H9 (cell line): Measurements from ENCODE around the gene SLC44A2. TPM values are rescaled to one million over a fixed set of nuclear protein-coding genes. Genes with fewer than 3 reads are reported as not detected.

Experiments
- DNase-seq: peaks from one replicate; pipeline ENCODE4 v3.0.0-alpha.2; 2017
- H2AFZ ChIP-seq: one replicate; pipeline ENCODE4 v1.6.1; 2013; ENCODE audit warnings: mild to moderate bottlenecking, low read length, control low read depth, moderate library complexity
- H2AK5ac ChIP-seq: 2 replicates; pipeline ENCODE4 v1.6.1; 2013; ENCODE audit warnings: low read length, control low read depth, mixed read lengths; ENCODE audit not compliant: insufficient read length
- H2BK120ac ChIP-seq: one replicate; pipeline ENCODE4 v1.6.1; 2013; ENCODE audit warnings: low read depth, mild to moderate bottlenecking, low read length, control low read depth, inconsistent platforms; ENCODE audit not compliant: poor library complexity, severe bottlenecking
- H2BK12ac ChIP-seq: 2 replicates; pipeline ENCODE4 v1.6.1; 2013; ENCODE audit warnings: low read length, control low read depth, mixed read lengths, low read depth; ENCODE audit not compliant: insufficient read length
- H2BK15ac ChIP-seq: 2 replicates; pipeline ENCODE4 v1.6.1; 2013; ENCODE audit warnings: low read depth, low read length, control low read depth
- H2BK20ac ChIP-seq: one replicate; pipeline ENCODE4 v1.6.1; 2013; ENCODE audit warnings: low read depth, mild to moderate bottlenecking, low read length, control low read depth, inconsistent platforms; ENCODE audit not compliant: poor library complexity, severe bottlenecking
- H2BK5ac ChIP-seq: 2 replicates; pipeline ENCODE4 v1.6.1; 2013; ENCODE audit warnings: low read length, control low read depth, mixed read lengths; ENCODE audit not compliant: insufficient read length
- H3K14ac ChIP-seq: 2 replicates; pipeline ENCODE4 v1.6.1; 2013; ENCODE audit warnings: low read length, control low read depth; ENCODE audit not compliant: insufficient read depth
- H3K18ac ChIP-seq: 2 replicates; pipeline ENCODE4 v1.6.1; 2013; ENCODE audit warnings: low read depth, mild to moderate bottlenecking, mixed read lengths, low read length, control low read depth; ENCODE audit not compliant: insufficient read length
- H3K23ac ChIP-seq: 2 replicates; pipeline ENCODE4 v1.6.1; 2013; ENCODE audit warnings: low read length, control low read depth, mixed read lengths, low read depth; ENCODE audit not compliant: insufficient read length
- H3K23me2 ChIP-seq: 2 replicates; pipeline ENCODE4 v1.6.1; 2013; ENCODE audit warnings: low read depth, mild to moderate bottlenecking, mixed read lengths, low read length, control low read depth; ENCODE audit not compliant: insufficient read length, poor library complexity, severe bottlenecking
- H3K27ac ChIP-seq: 2 replicates; pipeline ENCODE4 v1.5.1; 2013; ENCODE audit warnings: low read length, control low read depth, mixed read lengths, low read depth; ENCODE audit not compliant: insufficient read length
- H3K27me3 ChIP-seq: 2 replicates; pipeline ENCODE4 v1.6.1; 2013; ENCODE audit warnings: low read length, control low read depth, inconsistent platforms; ENCODE audit not compliant: insufficient read depth
- H3K4ac ChIP-seq: 2 replicates; pipeline ENCODE4 v1.6.1; 2013; ENCODE audit warnings: low read depth, mild to moderate bottlenecking, control low read depth, inconsistent platforms, low read length, moderate library complexity
- H3K4me1 ChIP-seq: 2 replicates; pipeline ENCODE4 v1.6.1; 2013; ENCODE audit warnings: low read length, control low read depth, inconsistent platforms; ENCODE audit not compliant: insufficient read depth
- H3K4me2 ChIP-seq: 2 replicates; pipeline ENCODE4 v1.6.1; 2013; ENCODE audit warnings: low read length, control low read depth, mixed read lengths; ENCODE audit not compliant: insufficient read length, insufficient read depth
- H3K56ac ChIP-seq: 2 replicates; pipeline ENCODE4 v1.6.1; 2013; ENCODE audit warnings: low read depth, mild to moderate bottlenecking, mixed read lengths, low read length, control low read depth; ENCODE audit not compliant: insufficient read length
- H3K79me1 ChIP-seq: 2 replicates; pipeline ENCODE4 v1.6.1; 2013; ENCODE audit warnings: low read depth, mild to moderate bottlenecking, moderate library complexity, low read length, control low read depth, inconsistent platforms; ENCODE audit not compliant: insufficient read depth, poor library complexity, severe bottlenecking
- H3K79me2 ChIP-seq: 2 replicates; pipeline ENCODE4 v1.6.1; 2013; ENCODE audit warnings: low read length, control low read depth, inconsistent platforms; ENCODE audit not compliant: insufficient read depth
- H3K9ac ChIP-seq: 2 replicates; pipeline ENCODE4 v1.6.1; 2013; ENCODE audit warnings: low read length, control low read depth, mixed read lengths; ENCODE audit not compliant: insufficient read length; ENCODE audit errors: extremely low read depth
- H3K9me3 ChIP-seq: one replicate; pipeline ENCODE4 v1.6.1; 2013; ENCODE audit warnings: low read depth, low read length, inconsistent platforms; ENCODE audit not compliant: control insufficient read depth
- H3T11ph ChIP-seq: one replicate; pipeline ENCODE4 v1.6.1; 2013; ENCODE audit warnings: mild to moderate bottlenecking, low read length, control low read depth, inconsistent platforms
- H4K20me1 ChIP-seq: one replicate; pipeline ENCODE4 v1.6.1; 2013; ENCODE audit not compliant: control insufficient read depth, insufficient read length, insufficient read depth
- H4K5ac ChIP-seq: 2 replicates; pipeline ENCODE4 v1.6.1; 2013; ENCODE audit warnings: low read depth, mild to moderate bottlenecking, mixed read lengths, low read length, control low read depth; ENCODE audit not compliant: insufficient read length
- H4K8ac ChIP-seq: replicated peaks from 2 replicates; pipeline ENCODE4 v1.6.1; 2013; ENCODE audit warnings: low read length, control low read depth, mixed read lengths, low read depth; ENCODE audit not compliant: insufficient read length
- H4K91ac ChIP-seq: 2 replicates; pipeline ENCODE4 v1.6.1; 2013; ENCODE audit warnings: low read depth, mild to moderate bottlenecking, moderate library complexity, mixed read lengths, low read length, control low read depth; ENCODE audit not compliant: insufficient read length
- H3K27ac Mint-ChIP-seq, 3 experiments: 2 replicates in 2 of 3; 3 replicates in 1 of 3; pipeline ENCODE4 v1.8.0; 2020 to 2021; ENCODE audit warnings: mixed read lengths in 3 of 3, mild to moderate bottlenecking in 1 of 3, moderate library complexity in 1 of 3
- H3K27me3 Mint-ChIP-seq: 2 replicates; pipeline ENCODE4 v1.8.0; 2021; ENCODE audit warnings: low read depth, mild to moderate bottlenecking, moderate library complexity, mixed read lengths
- H3K36me3 Mint-ChIP-seq, 3 experiments: 2 replicates in 2 of 3; 3 replicates in 1 of 3; pipeline ENCODE4 v1.8.0; 2020 to 2021; ENCODE audit warnings: low read depth in 3 of 3, mixed read lengths in 3 of 3; ENCODE audit not compliant: insufficient read depth in 1 of 3
- H3K4me1 Mint-ChIP-seq, 2 experiments: 2 replicates each; pipeline ENCODE4 v1.8.0; 2020; ENCODE audit warnings: mixed read lengths in 2 of 2
- H3K4me3 Mint-ChIP-seq, 2 experiments: 2 replicates in 1 of 2; 3 replicates in 1 of 2; pipeline ENCODE4 v1.8.0; 2020 to 2021; ENCODE audit warnings: mild to moderate bottlenecking in 2 of 2, mixed read lengths in 2 of 2, moderate library complexity in 1 of 2
- H3K9me3 Mint-ChIP-seq, 2 experiments: 2 replicates in 1 of 2; 3 replicates in 1 of 2; pipeline ENCODE4 v1.8.0; 2020; ENCODE audit warnings: mild to moderate bottlenecking in 2 of 2, mixed read lengths in 2 of 2, moderate library complexity in 1 of 2
- WGBS: extraction: QIAGEN DNeasy Blood & Tissue Kit; methylation state at CpG from one replicate; pipeline ENCODE4 v1.1.7; 2013; ENCODE audit warnings: missing lambda C conversion rate, low lambda C conversion rate, mixed read lengths; ENCODE audit not compliant: insufficient read length; ENCODE audit errors: extremely low coverage; 5-methylcytosine and 5-hydroxymethylcytosine counted together
- total RNA-seq: library from RNA; stranded (reverse); gene quantifications from 2 replicates; pipeline ENCODE4 v1.2.1, GENCODE V29; 2021
- TF ChIP-seq, protein P1 (sequence below): fragments of 200-600 bp; sonication (generic); conservative IDR thresholded peaks from 3 replicates; pipeline ENCODE4 v1.8.0; 2021; ENCODE audit warnings: antibody characterized with exemption, mild to moderate bottlenecking

The SLC44A2 gene
- total RNA-seq, 1 experiment from 2014 or later: 121 TPM

DNA sequence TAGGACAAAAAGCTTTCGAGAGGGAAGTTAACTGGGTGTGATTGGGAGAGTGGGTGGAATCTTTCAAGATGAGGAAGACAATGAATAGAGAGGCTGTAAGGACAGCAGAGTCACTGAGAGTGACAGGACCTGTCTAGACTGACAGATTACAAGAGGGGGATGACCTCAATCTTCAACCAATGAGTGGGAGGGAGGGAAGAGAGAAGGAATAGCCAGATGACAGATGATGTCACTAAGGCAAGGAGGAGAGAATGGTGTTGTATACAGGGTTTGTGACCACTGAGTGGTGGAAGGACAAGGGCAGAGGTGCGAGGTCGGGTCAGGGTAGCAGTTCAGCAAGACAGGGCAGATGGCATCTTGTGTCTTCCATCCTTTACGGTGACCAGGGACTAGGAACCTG lies 23.0 kb downstream of the SLC44A2 start:
- Histone ChIP-seq H3K4me1 (no peaks in the 10 kb centered on the region), H3K27ac (no peak overlapping the region), H4K20me1 (no peaks in the 10 kb centered on the region), H2BK12ac (no peak overlapping the region), H2AK5ac (no peak overlapping the region), H3K9ac (no peak overlapping the region), H3K79me1 (no peaks in the 10 kb centered on the region), H3K23me2 (no peaks in the 10 kb centered on the region), H2BK120ac (no peak overlapping the region), H3T11ph (no peak overlapping the region), H3K14ac (no peak overlapping the region), H4K8ac (no peak overlapping the region), H4K91ac (no peak overlapping the region), H3K23ac (no peak overlapping the region), H3K4me2 (no peak overlapping the region), H3K4ac (no peak overlapping the region), H3K9me3 (no peaks in the 10 kb centered on the region), H2BK5ac (no peak overlapping the region), H2BK15ac (no peak overlapping the region), H4K5ac (no peak overlapping the region), H3K18ac (no peak overlapping the region), H3K79me2 (peaks cover 2% of the 10 kb centered on the region; the same call in 1 of the 2 replicates), H2AFZ (no peak overlapping the region), H3K56ac (no peak overlapping the region), H2BK20ac (no peak overlapping the region), H3K27me3 (no peaks in the 10 kb centered on the region)
- no peak overlapping the region for H3K4me3 Mint-ChIP-seq
- no peak overlapping the region; a peak in 1 of 7 replicates for H3K27ac Mint-ChIP-seq
- peaks cover 13 to 19% of the 10 kb centered on the region in 2 experiments for H3K4me1 Mint-ChIP-seq
- TF ChIP-seq, protein P1, sequence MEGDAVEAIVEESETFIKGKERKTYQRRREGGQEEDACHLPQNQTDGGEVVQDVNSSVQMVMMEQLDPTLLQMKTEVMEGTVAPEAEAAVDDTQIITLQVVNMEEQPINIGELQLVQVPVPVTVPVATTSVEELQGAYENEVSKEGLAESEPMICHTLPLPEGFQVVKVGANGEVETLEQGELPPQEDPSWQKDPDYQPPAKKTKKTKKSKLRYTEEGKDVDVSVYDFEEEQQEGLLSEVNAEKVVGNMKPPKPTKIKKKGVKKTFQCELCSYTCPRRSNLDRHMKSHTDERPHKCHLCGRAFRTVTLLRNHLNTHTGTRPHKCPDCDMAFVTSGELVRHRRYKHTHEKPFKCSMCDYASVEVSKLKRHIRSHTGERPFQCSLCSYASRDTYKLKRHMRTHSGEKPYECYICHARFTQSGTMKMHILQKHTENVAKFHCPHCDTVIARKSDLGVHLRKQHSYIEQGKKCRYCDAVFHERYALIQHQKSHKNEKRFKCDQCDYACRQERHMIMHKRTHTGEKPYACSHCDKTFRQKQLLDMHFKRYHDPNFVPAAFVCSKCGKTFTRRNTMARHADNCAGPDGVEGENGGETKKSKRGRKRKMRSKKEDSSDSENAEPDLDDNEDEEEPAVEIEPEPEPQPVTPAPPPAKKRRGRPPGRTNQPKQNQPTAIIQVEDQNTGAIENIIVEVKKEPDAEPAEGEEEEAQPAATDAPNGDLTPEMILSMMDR: no peak
- no peak for DNase-seq
- H3K36me3 Mint-ChIP-seq: peaks cover 5 to 20% (median 13%) of the 10 kb centered on the region in 3 experiments; a peak in 6 of 7 replicates
- no peaks in the 10 kb centered on the region for H3K9me3 Mint-ChIP-seq
- H3K27me3 Mint-ChIP-seq: no peaks in the 10 kb centered on the region
- no CpG with 5 or more reads among the region's 4 CpGs for WGBS
